DOHH2 (cell line): ENCODE measurements around the gene RHO.

Experiments used
- H3F3A ChIP-seq: fragments of 200-600 bp; sonication (generic), shearing (Covaris generic); 2 replicates; pipeline ENCODE4 v1.6.0; 2016; ENCODE audit warnings: antibody characterized with exemption, mild to moderate bottlenecking; ENCODE audit not compliant: control insufficient read depth, insufficient read depth
- H3K27ac ChIP-seq: fragments of 200-600 bp; sonication (generic); 2 replicates; pipeline ENCODE4 v1.5.1; 2014; ENCODE audit warnings: low read depth, mild to moderate bottlenecking, low read length, moderate library complexity
- H3K27me3 ChIP-seq: fragments of 200-600 bp; sonication (generic); 2 replicates; pipeline ENCODE4 v1.6.1; 2014; ENCODE audit warnings: mild to moderate bottlenecking, low read length, mixed read lengths; ENCODE audit not compliant: control insufficient read depth
- H3K36me3 ChIP-seq: fragments of 200-600 bp; sonication (generic); 2 replicates; pipeline ENCODE4 v1.6.1; 2014; ENCODE audit warnings: mild to moderate bottlenecking, low read length, moderate library complexity, mixed read lengths; ENCODE audit not compliant: control insufficient read depth
- H3K4me1 ChIP-seq: fragments of 200-600 bp; sonication (generic); 2 replicates; pipeline ENCODE4 v1.6.1; 2014; ENCODE audit warnings: mild to moderate bottlenecking, low read length, mixed read lengths; ENCODE audit not compliant: control insufficient read depth
- H3K4me2 ChIP-seq: fragments of 200-600 bp; sonication (generic); 2 replicates; pipeline ENCODE4 v1.6.0; 2014; ENCODE audit warnings: mild to moderate bottlenecking, low read length, moderate library complexity
- H3K4me3 ChIP-seq: fragments of 200-600 bp; sonication (generic); 2 replicates; pipeline ENCODE4 v1.5.1; 2014; ENCODE audit warnings: mild to moderate bottlenecking, low read length, mixed read lengths
- H3K79me2 ChIP-seq: fragments of 200-600 bp; sonication (generic); 2 replicates; pipeline ENCODE4 v1.6.1; 2014; ENCODE audit warnings: mild to moderate bottlenecking, low read length, mixed read lengths; ENCODE audit not compliant: control insufficient read depth
- H3K9me2 ChIP-seq: fragments of 200-600 bp; sonication (generic); replicated peaks from 2 replicates; pipeline ENCODE4 v1.6.1; 2014; ENCODE audit warnings: mild to moderate bottlenecking, low read length, mixed read lengths; ENCODE audit not compliant: control insufficient read depth
- H3K9me3 ChIP-seq: fragments of 200-600 bp; sonication (generic); 2 replicates; pipeline ENCODE4 v1.6.1; 2014; ENCODE audit warnings: antibody characterized with exemption, low read length, mixed read lengths; ENCODE audit not compliant: control insufficient read depth, insufficient read depth
- H4K20me1 ChIP-seq: fragments of 200-600 bp; sonication (generic); 2 replicates; pipeline ENCODE4 v1.6.0; 2014; ENCODE audit warnings: low read depth, mild to moderate bottlenecking, antibody characterized with exemption, low read length, moderate library complexity; ENCODE audit not compliant: control insufficient read depth, insufficient read depth
- EZH2phosphoT487 ChIP-seq: fragments of 200-600 bp; sonication (generic); IDR thresholded peaks from 2 replicates; pipeline ENCODE4 v1.6.1; 2017; ENCODE audit warnings: borderline replicate concordance, mild to moderate bottlenecking, antibody characterized with exemption, low read length, moderate library complexity, mixed read lengths
- TF ChIP-seq, protein P1 (sequence below): fragments of 200-600 bp; sonication (generic); IDR thresholded peaks from one replicate; pipeline ENCODE4 v1.5.1; 2014; ENCODE audit warnings: antibody characterized with exemption, mild to moderate bottlenecking, low read depth, low read length; ENCODE audit not compliant: poor library complexity, severe bottlenecking

The RHO gene

DNA sequence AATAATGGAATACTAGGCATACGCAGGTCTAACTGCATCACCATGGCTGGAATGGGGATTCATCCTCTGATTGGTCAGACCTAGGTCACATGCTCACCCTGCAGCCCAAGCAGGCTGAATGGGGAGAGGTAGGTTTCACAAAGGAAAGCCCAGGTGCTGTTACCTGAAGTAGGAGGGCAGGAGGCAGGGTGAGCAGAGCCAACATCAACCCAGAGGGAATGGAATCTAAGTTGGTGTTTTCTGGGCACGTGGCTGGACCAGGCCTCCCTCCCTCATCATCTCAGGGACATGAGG is 7.9 kb downstream of the RHO start:
- no peaks in the 10 kb centered on the region for H3K9me2 ChIP-seq
- no peak overlapping the region for H3K4me3 ChIP-seq
- peaks cover 9% of the 10 kb centered on the region; the same call in 1 of the 2 replicates for H3K27me3 ChIP-seq
- H3K36me3 ChIP-seq = no peaks in the 10 kb centered on the region
- no peaks in the 10 kb centered on the region for H3F3A ChIP-seq
- TF ChIP-seq, protein P1, sequence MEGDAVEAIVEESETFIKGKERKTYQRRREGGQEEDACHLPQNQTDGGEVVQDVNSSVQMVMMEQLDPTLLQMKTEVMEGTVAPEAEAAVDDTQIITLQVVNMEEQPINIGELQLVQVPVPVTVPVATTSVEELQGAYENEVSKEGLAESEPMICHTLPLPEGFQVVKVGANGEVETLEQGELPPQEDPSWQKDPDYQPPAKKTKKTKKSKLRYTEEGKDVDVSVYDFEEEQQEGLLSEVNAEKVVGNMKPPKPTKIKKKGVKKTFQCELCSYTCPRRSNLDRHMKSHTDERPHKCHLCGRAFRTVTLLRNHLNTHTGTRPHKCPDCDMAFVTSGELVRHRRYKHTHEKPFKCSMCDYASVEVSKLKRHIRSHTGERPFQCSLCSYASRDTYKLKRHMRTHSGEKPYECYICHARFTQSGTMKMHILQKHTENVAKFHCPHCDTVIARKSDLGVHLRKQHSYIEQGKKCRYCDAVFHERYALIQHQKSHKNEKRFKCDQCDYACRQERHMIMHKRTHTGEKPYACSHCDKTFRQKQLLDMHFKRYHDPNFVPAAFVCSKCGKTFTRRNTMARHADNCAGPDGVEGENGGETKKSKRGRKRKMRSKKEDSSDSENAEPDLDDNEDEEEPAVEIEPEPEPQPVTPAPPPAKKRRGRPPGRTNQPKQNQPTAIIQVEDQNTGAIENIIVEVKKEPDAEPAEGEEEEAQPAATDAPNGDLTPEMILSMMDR = no peak
- TF ChIP-seq EZH2phosphoT487 = no peak
- no peak overlapping the region for H3K27ac ChIP-seq
- no peaks in the 10 kb centered on the region for H4K20me1 ChIP-seq
- H3K79me2 ChIP-seq = no peaks in the 10 kb centered on the region
- H3K4me1 ChIP-seq = no peaks in the 10 kb centered on the region
- no peak overlapping the region for H3K4me2 ChIP-seq
- no peaks in the 10 kb centered on the region for H3K9me3 ChIP-seq

DNA sequence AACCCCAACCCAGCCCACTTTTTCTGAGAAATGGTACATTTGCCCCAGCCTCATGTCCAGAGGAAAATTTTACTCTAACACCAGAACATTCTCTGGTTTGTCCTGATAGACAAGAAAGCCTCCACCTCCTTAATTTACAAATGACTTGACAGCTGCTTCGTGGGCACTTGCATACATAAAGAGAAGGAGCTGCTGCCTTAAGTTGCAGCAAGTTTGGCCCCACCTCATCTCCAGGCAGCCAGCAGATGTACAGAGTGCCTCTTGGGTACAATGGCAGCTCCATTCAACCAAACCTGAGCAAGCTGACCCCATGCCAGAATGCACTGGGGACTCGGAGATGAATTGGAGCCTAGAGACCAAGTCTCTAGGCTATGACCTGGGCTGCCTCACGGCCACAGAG is 8.4 kb downstream of the RHO start:
- H3K27ac ChIP-seq = no peak overlapping the region
- no peak overlapping the region for H3K4me3 ChIP-seq
- no peaks in the 10 kb centered on the region for H4K20me1 ChIP-seq
- no peak for TF ChIP-seq EZH2phosphoT487
- TF ChIP-seq, protein P1 = no peak
- H3K9me3 ChIP-seq = no peaks in the 10 kb centered on the region
- H3K4me2 ChIP-seq = no peak overlapping the region
- H3K79me2 ChIP-seq = no peaks in the 10 kb centered on the region
- H3K27me3 ChIP-seq = peaks cover 9% of the 10 kb centered on the region; the same call in 1 of the 2 replicates
- no peaks in the 10 kb centered on the region for H3F3A ChIP-seq
- no peaks in the 10 kb centered on the region for H3K9me2 ChIP-seq
- H3K4me1 ChIP-seq = no peaks in the 10 kb centered on the region
- H3K36me3 ChIP-seq = no peaks in the 10 kb centered on the region

DNA sequence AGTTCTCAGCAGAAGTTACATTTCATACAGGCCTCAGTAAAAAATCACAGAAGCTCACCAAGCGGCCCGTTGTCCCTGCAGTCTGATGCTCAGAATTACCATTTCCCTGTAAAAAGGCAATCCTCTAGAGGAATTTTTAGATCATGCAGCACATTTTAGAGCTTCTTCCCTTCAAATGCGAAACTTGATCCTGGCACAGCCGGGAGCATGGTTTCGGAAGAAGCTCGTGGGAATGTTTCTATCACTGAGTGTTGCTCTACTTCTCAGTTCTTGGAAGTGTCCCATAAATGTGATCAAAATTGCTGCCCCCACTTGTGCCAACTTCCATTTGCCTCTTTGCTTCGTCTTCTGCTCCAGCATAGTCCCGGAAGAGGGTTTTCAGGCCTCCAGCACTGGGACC is 10.8 kb downstream of the RHO start:
- Histone ChIP-seq H3K36me3 (no peaks in the 10 kb centered on the region), H3K4me2 (no peak overlapping the region), H3K4me1 (no peaks in the 10 kb centered on the region), H3F3A (no peaks in the 10 kb centered on the region), H3K4me3 (no peak overlapping the region), H3K9me2 (no peaks in the 10 kb centered on the region), H3K27ac (no peak overlapping the region), H4K20me1 (no peaks in the 10 kb centered on the region), H3K9me3 (no peaks in the 10 kb centered on the region), H3K79me2 (no peaks in the 10 kb centered on the region), H3K27me3 (peaks cover 9% of the 10 kb centered on the region; the same call in 1 of the 2 replicates)
- TF ChIP-seq, protein P1 = no peak
- TF ChIP-seq EZH2phosphoT487 = no peak
